NB4 (cell line): ENCODE measurements around the gene ATP5F1E.
"Not testable (repeated sequence)": the region's sequence is repeated elsewhere in the genome, so short reads cannot be mapped to it uniquely, and the experiment has no call there.

Experiments
- CTCF ChIP-seq: IDR thresholded peaks from one replicate; pipeline ENCODE4 v1.5.1; 2012; ENCODE audit warnings: low read depth, low read length
- MAX ChIP-seq: IDR thresholded peaks from 2 replicates; pipeline ENCODE4 v1.6.1; 2011; ENCODE audit warnings: low read depth, low read length
- POLR2A ChIP-seq: IDR thresholded peaks from 2 replicates; pipeline ENCODE4 v1.6.1; 2011; ENCODE audit warnings: mild to moderate bottlenecking; ENCODE audit not compliant: insufficient read length; ENCODE audit errors: extremely low read depth

- not testable (repeated sequence) for TF ChIP-seq POLR2A, CTCF, MAX
Measured at GRCh38 chr20:59041487-59041886, 9.4 kb upstream of the ATP5F1E start.
